Measurements from ENCODE around the gene HAUS3. TPM values are rescaled to one million over a fixed set of nuclear protein-coding genes. Genes with fewer than 3 reads are reported as not detected.

The HAUS3 gene
- total and polyA plus RNA-seq, 10 of the 15 experiments (the other 5 are each of a cell fraction or from before 2014, with no cell fraction given), result 4.2 to 23.9 (median 12.3) TPM

DNA sequence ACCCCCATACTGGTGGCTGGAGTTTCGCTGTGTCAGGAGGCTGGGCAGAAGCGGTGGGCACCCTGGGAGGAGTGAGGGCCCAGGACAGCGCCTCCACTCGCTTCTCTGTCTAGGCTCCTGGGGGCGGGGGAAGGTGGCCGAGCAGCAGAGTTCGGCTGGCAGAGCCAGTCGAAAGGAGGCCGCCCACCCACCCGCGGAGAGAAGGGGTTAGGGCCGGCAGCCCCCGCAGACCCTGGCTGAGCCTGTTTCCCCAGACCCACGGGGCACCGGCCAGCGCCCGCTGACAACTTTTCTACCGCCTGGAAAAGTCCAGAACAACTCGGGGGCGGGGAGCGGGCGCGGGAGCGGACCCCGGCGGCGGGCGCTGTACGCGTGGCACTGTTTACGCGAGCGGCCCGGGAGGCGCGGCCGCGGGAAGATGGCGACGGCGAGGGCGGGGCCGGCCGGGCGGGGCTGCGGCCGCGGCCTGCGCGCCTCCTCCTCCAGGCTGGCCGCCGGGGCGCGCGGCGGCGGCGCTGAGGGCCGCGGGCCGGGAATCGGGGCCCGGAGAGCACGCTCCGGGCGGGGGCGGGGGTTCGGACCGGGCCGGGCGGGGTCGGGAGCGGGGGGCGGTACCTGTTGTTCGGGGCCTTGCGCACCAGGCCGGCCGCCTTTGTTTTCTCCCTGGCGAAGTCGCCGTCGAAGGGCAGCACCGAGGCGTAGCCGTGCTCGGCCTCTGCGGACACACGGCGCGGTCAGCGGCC lies 19.4 kb upstream of the HAUS3 start:
- H3K9me3 ChIP-seq (replicated peaks; ENCODE audit: control insufficient read depth, insufficient read depth, low read length), result no peaks in the 10 kb centered on the region
- in situ Hi-C loops (cut with MboI), result no loop called here
- H2AFZ ChIP-seq (ENCODE audit: control insufficient read depth, low read depth, low read length), result peak overlapping the region; percentile 71
- ChIA-PET RAD21 (ENCODE audit: unreplicated experiment) (interaction anchor here (0.9 to 1.7 kb wide), 5 partner anchors 11 to 154 kb away, joined by 4 to 15 read pairs (median 11); no protein-coding TSS in a partner anchor), SMC1A (ENCODE audit: uncharacterized antibody, unreplicated experiment) (interaction anchor here (1.0 to 1.1 kb wide), 2 partner anchors 21 to 23 kb away, joined by 5 read pairs; no protein-coding TSS in a partner anchor), CTCF (interaction anchor here (1.0 kb wide), 1 partner anchor 152 kb away, joined by 6 read pairs; no protein-coding TSS in a partner anchor), POLR2A (interaction anchor here (1.0 to 1.3 kb wide), 3 partner anchors 19 to 154 kb away, joined by 5 to 19 read pairs (median 11); partner anchors contain the start of genes HAUS3 and POLN)
- H3K27me3 ChIP-seq (replicated peaks in 1 of 2; ENCODE audit: control insufficient read depth in 2 of 2, insufficient read depth in 2 of 2, low read length in 1 of 2), result no peaks in the 10 kb centered on the region
- DNase-seq (ENCODE audit: low read depth, low spot score) (no peak), ATAC-seq (peak; percentile 10; the same call in 1 of the 3 replicates), FAIRE-seq (no peak)
- H3K9ac ChIP-seq (ENCODE audit: control insufficient read depth, insufficient read depth, low read length), result peak overlapping the region; percentile 73
- intact Hi-C loops (cut with micrococcal nuclease; ENCODE audit: unreplicated experiment), result loop anchor here (10.0 kb wide), 1 partner anchor 814 kb away; the partner anchor contains the start of genes HTT and HTT-AS
- H3K4me1 ChIP-seq (ENCODE audit: control insufficient read depth, insufficient read depth, low read length), result no peaks in the 10 kb centered on the region; the same call in 1 of the 2 replicates
- no peaks in the 10 kb centered on the region; the same call in 1 of the 2 replicates for H4K20me1 ChIP-seq (ENCODE audit: control insufficient read depth, insufficient read depth)
- no TSS peak for BruUV-seq (replicated peaks)
- H3K27ac ChIP-seq (ENCODE audit: control insufficient read depth, insufficient read depth), result peak overlapping the region; percentile 61
- H3K36me3 ChIP-seq (ENCODE audit: control insufficient read depth in 2 of 2, insufficient read depth in 2 of 2, low read length in 1 of 2), result no peaks in the 10 kb centered on the region; a peak in 1 of 4 replicates
- peak overlapping the region; percentile 89 for H3K4me2 ChIP-seq (ENCODE audit: control insufficient read depth, insufficient read depth)
- H3K79me2 ChIP-seq (ENCODE audit: control insufficient read depth, insufficient read depth, low read length), result peaks cover 10% of the 10 kb centered on the region
- WGBS (ENCODE audit: insufficient coverage, insufficient replicate concordance, low lambda C conversion rate, missing lambda C conversion rate), result 2% methylated on average over 29 of the region's 91 CpGs
- peak overlapping the region; percentile 88 for H3K4me3 ChIP-seq
- TF ChIP-seq, protein P1, sequence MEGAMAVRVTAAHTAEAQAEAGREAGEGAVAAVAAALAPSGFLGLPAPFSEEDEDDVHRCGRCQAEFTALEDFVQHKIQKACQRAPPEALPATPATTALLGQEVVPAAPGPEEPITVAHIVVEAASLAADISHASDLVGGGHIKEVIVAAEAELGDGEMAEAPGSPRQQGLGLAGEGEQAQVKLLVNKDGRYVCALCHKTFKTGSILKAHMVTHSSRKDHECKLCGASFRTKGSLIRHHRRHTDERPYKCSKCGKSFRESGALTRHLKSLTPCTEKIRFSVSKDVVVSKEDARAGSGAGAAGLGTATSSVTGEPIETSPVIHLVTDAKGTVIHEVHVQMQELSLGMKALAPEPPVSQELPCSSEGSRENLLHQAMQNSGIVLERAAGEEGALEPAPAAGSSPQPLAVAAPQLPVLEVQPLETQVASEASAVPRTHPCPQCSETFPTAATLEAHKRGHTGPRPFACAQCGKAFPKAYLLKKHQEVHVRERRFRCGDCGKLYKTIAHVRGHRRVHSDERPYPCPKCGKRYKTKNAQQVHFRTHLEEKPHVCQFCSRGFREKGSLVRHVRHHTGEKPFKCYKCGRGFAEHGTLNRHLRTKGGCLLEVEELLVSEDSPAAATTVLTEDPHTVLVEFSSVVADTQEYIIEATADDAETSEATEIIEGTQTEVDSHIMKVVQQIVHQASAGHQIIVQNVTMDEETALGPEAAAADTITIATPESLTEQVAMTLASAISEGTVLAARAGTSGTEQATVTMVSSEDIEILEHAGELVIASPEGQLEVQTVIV (IDR thresholded peaks at IDR 0.05; ENCODE audit: borderline replicate concordance, partially characterized antibody), result no peak
- peak in 1 of 2 experiments; percentile 13; a peak in 1 of 4 replicates for TF ChIP-seq BHLHE40 (IDR thresholded peaks at IDR 0.05; ENCODE audit: borderline replicate concordance in 1 of 2, low read depth in 2 of 2, low read length in 1 of 2)
- TF ChIP-seq ZZZ3 (IDR thresholded peaks at IDR 0.05; ENCODE audit: control insufficient read depth, insufficient read length, low read depth), result no peak
- TF ChIP-seq ZNF217 (IDR thresholded peaks at IDR 0.05), result no peak
- TF ChIP-seq ATF7 (IDR thresholded peaks at IDR 0.05; ENCODE audit: low read depth), result no peak
- no peak for TF ChIP-seq SREBF2 (IDR thresholded peaks at IDR 0.05; ENCODE audit: low read length)
- TF ChIP-seq, protein P2, sequence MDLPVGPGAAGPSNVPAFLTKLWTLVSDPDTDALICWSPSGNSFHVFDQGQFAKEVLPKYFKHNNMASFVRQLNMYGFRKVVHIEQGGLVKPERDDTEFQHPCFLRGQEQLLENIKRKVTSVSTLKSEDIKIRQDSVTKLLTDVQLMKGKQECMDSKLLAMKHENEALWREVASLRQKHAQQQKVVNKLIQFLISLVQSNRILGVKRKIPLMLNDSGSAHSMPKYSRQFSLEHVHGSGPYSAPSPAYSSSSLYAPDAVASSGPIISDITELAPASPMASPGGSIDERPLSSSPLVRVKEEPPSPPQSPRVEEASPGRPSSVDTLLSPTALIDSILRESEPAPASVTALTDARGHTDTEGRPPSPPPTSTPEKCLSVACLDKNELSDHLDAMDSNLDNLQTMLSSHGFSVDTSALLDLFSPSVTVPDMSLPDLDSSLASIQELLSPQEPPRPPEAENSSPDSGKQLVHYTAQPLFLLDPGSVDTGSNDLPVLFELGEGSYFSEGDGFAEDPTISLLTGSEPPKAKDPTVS (IDR thresholded peaks at IDR 0.05; ENCODE audit: low read depth, low read length), result peak; percentile 78
- TF ChIP-seq HCFC1 (IDR thresholded peaks at IDR 0.05; ENCODE audit: low read length), result no peak
- no peak for TF ChIP-seq SREBF1 (IDR thresholded peaks at IDR 0.05; ENCODE audit: low read length)
- TF ChIP-seq, protein P3, sequence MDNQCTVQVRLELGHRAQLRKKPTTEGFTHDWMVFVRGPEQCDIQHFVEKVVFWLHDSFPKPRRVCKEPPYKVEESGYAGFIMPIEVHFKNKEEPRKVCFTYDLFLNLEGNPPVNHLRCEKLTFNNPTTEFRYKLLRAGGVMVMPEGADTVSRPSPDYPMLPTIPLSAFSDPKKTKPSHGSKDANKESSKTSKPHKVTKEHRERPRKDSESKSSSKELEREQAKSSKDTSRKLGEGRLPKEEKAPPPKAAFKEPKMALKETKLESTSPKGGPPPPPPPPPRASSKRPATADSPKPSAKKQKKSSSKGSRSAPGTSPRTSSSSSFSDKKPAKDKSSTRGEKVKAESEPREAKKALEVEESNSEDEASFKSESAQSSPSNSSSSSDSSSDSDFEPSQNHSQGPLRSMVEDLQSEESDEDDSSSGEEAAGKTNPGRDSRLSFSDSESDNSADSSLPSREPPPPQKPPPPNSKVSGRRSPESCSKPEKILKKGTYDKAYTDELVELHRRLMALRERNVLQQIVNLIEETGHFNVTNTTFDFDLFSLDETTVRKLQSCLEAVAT (IDR thresholded peaks at IDR 0.05), result no peak
- no peak for TF ChIP-seq SPI1 (IDR thresholded peaks at IDR 0.05; ENCODE audit: borderline replicate concordance, insufficient read depth, low read depth, low read length)
- no peak for TF ChIP-seq ZBED1 (IDR thresholded peaks at IDR 0.05; ENCODE audit: borderline replicate concordance)
- TF ChIP-seq KDM1A (IDR thresholded peaks at IDR 0.05; ENCODE audit: borderline replicate concordance), result no peak
- TF ChIP-seq, protein P4, sequence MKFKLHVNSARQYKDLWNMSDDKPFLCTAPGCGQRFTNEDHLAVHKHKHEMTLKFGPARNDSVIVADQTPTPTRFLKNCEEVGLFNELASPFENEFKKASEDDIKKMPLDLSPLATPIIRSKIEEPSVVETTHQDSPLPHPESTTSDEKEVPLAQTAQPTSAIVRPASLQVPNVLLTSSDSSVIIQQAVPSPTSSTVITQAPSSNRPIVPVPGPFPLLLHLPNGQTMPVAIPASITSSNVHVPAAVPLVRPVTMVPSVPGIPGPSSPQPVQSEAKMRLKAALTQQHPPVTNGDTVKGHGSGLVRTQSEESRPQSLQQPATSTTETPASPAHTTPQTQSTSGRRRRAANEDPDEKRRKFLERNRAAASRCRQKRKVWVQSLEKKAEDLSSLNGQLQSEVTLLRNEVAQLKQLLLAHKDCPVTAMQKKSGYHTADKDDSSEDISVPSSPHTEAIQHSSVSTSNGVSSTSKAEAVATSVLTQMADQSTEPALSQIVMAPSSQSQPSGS (IDR thresholded peaks at IDR 0.05; ENCODE audit: low read length), result no peak
- TF ChIP-seq SMARCA5 (IDR thresholded peaks at IDR 0.05), result peak; percentile 58; the same call in 1 of the 2 replicates

Data from GM12878 (cell line).